CD4-positive, alpha-beta T cell treated with Interleukin-4 for 1 hour (primary cell): ENCODE data around the gene PHACTR3.
"Not testable (repeated sequence)": the region's sequence is repeated elsewhere in the genome, so short reads cannot be mapped to it uniquely, and the experiment has no call there.

Source experiments
- DNase-seq, 2 donors: peaks; one replicate each; pipeline ENCODE4 v3.0.0-alpha.2; 2020 to 2022

PHACTR3 gene

GRCh38 chr20:59591061-59591460 is 13.3 kb upstream of the PHACTR3 start:
- no peak for DNase-seq

- no peak for DNase-seq
Observed at GRCh38 chr20:59596690-59597089, 7.7 kb upstream of the PHACTR3 start.

DNA sequence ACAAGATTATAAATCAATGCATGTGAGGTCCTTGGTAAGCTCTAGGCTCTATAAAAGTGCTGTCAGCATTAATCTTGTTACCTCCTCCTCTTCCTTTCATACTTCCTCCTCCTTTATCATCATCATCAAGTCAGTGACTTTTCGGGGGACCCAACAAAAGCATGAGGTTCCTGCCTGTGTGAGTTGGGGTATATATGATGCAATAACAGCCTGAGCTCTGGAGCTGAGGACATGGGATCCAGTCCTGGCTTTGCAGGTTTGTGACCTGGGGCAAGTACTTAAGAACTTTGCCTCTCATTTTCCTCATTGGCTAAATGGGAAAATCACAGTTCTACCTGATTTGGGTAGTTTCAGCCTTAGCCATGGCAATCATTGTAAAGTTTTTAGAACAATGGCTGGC is 7.1 kb upstream of the PHACTR3 start:
- no peak for DNase-seq

- DNase-seq = peak in 1 of 2 donors; percentile 14
Observed at GRCh38 chr20:59598625-59599310, 5.6 kb upstream of the PHACTR3 start.

GRCh38 chr20:59599941-59600340 is 4.4 kb upstream of the PHACTR3 start:
- DNase-seq = no peak

DNA sequence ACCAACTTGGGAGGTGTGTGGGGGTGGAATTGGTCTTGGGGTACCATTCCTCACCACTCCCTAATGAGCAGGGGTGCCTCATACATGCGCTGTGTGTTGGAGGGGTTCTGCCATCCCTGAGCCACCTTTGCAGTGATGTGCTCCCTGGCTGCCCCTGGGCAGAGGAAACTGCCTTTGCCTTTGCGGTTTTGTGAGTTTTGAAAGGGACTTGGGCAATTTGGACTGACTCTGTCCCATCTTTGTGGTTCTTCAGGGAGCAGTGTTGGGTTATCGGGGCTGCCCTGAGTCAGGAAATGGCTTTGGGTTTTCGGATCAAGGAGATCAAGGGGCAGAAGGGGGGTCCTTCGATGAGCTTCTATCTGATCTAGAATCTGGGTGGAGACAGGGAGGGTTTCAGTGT is 3.9 kb upstream of the PHACTR3 start:
- DNase-seq = no peak

DNA sequence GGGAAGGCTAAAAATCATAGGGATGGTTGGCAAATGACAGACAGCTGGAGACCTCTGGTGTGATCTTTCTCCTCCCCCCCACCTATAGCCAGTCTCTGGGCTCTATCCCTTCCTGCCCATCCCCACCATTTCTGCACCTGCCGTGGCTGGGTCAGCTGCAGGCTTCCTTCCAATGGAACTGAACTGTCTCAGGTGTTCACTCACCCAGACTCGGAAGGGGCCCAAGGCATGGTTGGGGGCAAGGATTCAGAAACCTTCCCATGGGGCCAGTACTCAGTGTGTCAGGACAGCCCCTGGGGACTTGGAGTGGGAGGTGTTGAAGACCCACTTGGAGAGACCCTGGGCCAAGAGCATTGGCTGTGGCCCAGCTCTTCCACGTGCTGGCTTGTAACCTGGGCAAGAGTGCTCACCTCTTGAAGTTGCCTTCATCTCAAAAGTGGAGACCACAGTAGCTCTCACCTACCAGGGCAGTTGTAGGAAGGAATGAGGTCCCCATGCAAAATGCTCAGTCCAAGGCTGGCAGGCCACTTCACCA is 1.7 kb upstream of the PHACTR3 start:
- no peak for DNase-seq

DNA sequence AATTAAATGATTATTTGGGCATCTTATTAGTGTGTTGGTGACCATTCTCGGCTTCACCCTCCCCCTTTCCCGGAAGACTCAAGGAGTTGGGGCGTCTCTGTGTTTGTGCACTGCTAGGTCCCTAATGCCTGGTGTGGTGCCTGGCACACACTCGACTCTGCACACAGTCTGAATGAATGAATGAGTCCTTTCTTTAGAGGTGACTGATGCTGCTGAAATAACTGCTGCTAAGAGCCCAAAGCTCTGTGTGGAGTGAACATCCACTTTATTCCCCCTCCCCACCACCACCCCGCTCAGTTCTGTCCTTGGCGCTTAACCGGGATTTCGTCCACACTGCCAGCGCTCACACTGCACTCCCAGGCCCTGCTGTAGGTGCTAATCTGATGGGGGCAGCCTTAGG is 1.2 kb upstream of the PHACTR3 start:
- no peak for DNase-seq

GRCh38 chr20:59604741-59605600 is 631 bp downstream of the PHACTR3 start:
- no peak for DNase-seq

- no peak for DNase-seq
Observed at GRCh38 chr20:59605601-59606364, 1.4 kb downstream of the PHACTR3 start.

DNA sequence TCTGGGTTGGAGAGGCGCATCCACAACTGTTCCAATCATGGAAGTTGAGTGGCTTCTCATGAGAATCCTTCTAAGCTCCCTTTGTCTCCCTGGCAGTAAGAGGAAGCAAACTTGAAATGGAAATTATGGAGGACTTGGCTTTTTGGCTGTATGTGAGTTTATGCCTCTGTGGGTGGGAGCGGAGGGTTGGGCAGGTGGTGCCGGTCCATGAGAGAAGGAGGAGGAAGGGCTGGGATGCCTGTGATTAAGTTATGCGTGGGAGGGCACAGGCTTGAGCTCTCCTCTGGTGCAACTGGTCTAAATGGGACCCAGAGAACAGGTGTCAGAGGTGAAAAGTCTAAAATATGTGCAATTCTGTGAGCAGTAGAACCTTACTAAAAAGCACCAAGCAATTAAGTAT is 2.2 kb downstream of the PHACTR3 start:
- DNase-seq = no peak

DNA sequence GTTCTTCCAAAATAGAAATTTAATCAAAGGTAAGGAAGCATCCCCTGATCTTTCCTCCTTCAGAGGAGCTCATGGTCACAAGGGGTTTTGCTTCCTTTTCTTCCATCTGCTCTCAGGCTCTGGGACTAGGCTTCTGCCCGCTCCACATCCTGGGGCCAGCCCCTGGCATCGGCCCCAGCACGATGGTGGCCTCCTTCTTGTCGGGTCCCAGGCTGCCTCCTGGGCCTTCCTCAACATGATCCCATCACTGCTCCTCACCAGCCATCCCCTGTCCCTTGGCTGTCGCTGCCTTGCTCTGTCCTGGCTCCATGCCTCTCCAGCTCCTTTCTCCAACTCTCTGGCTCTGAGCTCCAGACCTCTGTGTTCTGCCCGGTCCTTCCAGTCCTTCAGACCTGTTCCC is 4.1 kb downstream of the PHACTR3 start:
- DNase-seq = no peak

DNA sequence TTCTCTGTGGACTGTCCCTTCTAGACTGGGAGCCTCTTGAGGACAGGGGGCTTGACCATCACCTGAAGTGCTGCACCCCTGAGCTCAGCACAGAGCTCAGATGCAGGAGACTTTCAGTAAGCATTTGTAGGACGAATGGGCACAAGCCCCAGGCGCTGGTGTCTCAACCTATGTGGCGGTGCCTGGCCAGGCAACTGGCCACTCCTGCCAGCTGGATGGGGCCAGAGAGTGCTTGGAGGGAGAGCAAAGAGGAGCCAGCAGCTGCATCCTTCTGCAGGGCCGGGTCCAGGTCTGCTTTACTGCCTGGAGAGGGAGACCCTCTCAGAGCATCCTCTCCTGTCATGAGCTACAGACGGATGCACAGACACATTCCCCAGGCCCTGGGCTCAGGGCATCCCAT is 4.5 kb downstream of the PHACTR3 start:
- no peak for DNase-seq

GRCh38 chr20:59611286-59611685 is 6.9 kb downstream of the PHACTR3 start:
- DNase-seq = no peak

GRCh38 chr20:59613861-59614260 is 9.5 kb downstream of the PHACTR3 start:
- no peak for DNase-seq

GRCh38 chr20:59614714-59615113 is 10.4 kb downstream of the PHACTR3 start:
- DNase-seq = no peak

GRCh38 chr20:59616306-59616705 is 12.0 kb downstream of the PHACTR3 start:
- no peak for DNase-seq

DNA sequence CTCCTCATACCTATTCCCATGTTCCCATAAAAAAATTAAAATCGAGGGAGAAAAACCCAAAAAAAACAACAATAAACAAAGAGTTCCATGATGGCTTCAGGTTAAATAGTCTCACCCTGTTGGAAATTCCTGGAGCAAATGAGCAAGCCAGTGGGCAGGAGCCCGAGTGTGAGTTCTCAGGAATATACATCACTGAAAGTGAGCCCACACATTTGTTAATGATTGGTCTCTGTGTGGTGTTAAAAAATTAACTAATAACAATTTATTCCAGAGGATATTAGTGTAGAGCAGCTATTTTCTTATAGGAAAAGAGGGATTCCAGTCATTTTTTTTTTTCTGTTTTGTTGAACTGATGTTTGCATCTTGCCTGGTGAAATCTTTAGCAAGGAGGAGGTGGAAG is 12.9 kb downstream of the PHACTR3 start:
- DNase-seq = no peak

GRCh38 chr20:59618131-59618530 is 13.8 kb downstream of the PHACTR3 start:
- no peak for DNase-seq

GRCh38 chr20:59618585-59618984 is 14.2 kb downstream of the PHACTR3 start:
- DNase-seq = not testable (repeated sequence)

DNA sequence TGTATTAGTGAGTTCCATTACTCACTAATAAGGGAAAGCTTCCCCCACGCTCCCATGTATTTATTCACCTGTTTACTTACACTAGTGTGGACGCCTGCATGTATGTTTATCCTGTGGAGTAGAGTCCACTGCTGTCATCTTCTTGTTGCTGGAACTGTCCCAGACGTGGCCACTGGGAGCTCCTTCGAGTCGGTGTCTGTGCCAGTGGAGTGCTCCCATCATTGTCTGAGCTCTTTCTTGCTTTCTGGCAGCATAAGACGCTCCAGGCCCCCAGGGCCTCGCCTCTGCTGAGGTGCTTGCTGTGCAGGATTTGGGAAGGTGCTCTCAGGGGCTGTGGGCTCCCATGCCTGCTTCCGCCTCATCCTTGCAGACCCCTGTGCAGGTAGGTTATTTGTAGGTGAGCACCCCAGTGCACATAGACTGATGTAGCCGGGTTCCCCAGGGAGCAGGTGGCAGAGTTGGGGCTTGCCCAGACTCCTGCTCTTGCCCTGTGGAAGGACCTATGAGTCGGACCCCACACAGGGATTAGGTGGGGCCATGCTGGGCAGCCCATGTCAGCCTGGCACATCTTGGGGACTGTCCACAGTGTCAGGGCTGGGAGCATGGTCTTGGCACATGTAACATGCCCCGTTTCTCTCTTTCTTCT is 16.6 kb downstream of the PHACTR3 start:
- no peak for DNase-seq

- DNase-seq = no peak
Observed at GRCh38 chr20:59622496-59622895, 18.2 kb downstream of the PHACTR3 start.

DNA sequence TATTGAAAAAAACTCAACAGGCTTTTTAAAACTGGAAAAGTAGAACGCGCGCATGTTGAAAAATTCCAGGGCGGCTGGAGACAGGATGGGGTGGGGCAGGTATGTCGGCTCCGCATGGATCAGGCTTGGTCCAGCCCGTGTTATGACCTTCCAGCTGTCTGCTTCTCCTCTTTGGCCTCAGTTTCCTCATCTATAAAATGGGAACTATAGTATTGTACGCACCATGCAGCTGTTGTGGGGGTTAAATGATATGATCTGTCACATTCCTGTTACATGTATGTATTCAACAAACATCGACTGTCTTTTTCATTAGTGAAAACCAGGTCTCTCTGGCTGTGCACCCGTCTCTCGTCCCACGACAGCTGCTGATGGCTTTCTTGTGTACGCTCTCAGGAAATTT is 18.8 kb downstream of the PHACTR3 start:
- DNase-seq = no peak
